Esophagus squamous epithelium (tissue), 5 donors: ENCODE data around the gene LYAR. TPM values are rescaled to one million over a fixed set of nuclear protein-coding genes. Genes with fewer than 3 reads are reported as not detected.

Experiments used
- DNase-seq: peaks from one replicate; lab custom pipeline; 2025; lab: John Stamatoyannopoulos, UW
- H3K27ac ChIP-seq, 4 donors: fragments of 200-600 bp; sonication (generic); one replicate each; pipeline ENCODE4 v1.5.1; 2016 to 2019; ENCODE audit warnings: mild to moderate bottlenecking in 1 of 4
- H3K27me3 ChIP-seq, 4 donors: fragments of 200-600 bp; sonication (generic); 1 replicate in 3 of 4; 2 replicates in 1 of 4; pipeline versions ENCODE4 v1.5.1 to v1.6.0; 2017 to 2021; ENCODE audit warnings: antibody characterized with exemption in 1 of 4
- H3K36me3 ChIP-seq, 3 donors: fragments of 200-600 bp; sonication (generic); one replicate each; pipeline ENCODE4 v1.5.1; 2016 to 2019
- H3K4me1 ChIP-seq, 3 donors: fragments of 200-600 bp; sonication (generic); one replicate each; pipeline ENCODE4 v1.5.1; 2017 to 2019
- H3K4me3 ChIP-seq, 4 donors: fragments of 200-600 bp; sonication (generic); 1 replicate in 3 of 4; 2 replicates in 1 of 4; pipeline ENCODE4 v1.5.1; 2016 to 2019; ENCODE audit warnings: mild to moderate bottlenecking in 2 of 4, moderate library complexity in 1 of 4
- H3K9me3 ChIP-seq, 3 donors: fragments of 200-600 bp; sonication (generic); one replicate each; pipeline ENCODE4 v1.5.1; 2016 to 2019
- POLR2A ChIP-seq, 4 donors: fragments of 450-650 bp; IDR thresholded peaks; one replicate each; pipeline ENCODE4 v1.6.1; 2017; ENCODE audit warnings: antibody characterized with exemption in 4 of 4, mild to moderate bottlenecking in 4 of 4, moderate library complexity in 3 of 4
- WGBS, 2 donors: methylation state at CpG; one replicate each; pipeline ENCODE4 v1.1.5; 2018; 5-methylcytosine and 5-hydroxymethylcytosine counted together
- intact Hi-C: fragments of 100-400 bp; cut with DNase I; formaldehyde crosslinking; loops from one replicate; pipeline ENCODE4 v1.15.0; 2022
- total RNA-seq, 4 donors: library from RNA; depleted of rRNA; stranded (reverse); fragments of >200 nt; gene quantifications; one replicate each; pipeline ENCODE4 v1.1.0, GENCODE V29; 2016
- TF ChIP-seq, protein P1 (sequence below), 6 experiments: fragments of 450-650 bp in 4 of 6; fragments of 200-600 bp in 2 of 6; sonication (generic) in 2 of 6; IDR thresholded peaks; one replicate each; pipeline ENCODE4 v1.5.1; 2016 to 2019; ENCODE audit warnings: antibody characterized with exemption in 6 of 6, mild to moderate bottlenecking in 4 of 6, moderate library complexity in 4 of 6
- donor health status: DM: yes; HTN: yes; CAD: no.

Gene LYAR
- total RNA-seq, 4 donors from 2014 or later, result 9.1 to 35.7 (median 22.0) TPM

DNA sequence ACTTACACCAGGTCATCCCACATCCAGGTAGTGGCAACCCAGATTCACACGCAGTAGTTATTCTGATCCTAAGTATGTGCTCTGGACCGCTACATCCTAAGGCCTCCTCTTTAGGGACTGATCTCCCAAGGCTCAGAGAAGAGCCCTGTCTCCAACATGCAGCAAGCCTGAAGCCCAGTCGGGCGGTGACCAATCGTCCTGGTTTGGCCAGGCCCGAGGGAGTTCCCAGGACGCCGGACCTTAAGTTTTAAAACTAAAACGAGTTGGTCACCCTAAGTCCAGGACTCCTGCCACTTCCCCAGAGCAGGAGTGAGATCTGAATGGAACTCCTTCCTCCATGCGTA is 385 bp downstream of the LYAR start:
- DNase-seq, result no peak
- Histone ChIP-seq H3K9me3 (no peaks in the 10 kb centered on the region), H3K36me3 (peaks cover 0 to 26% (median 0%) of the 10 kb centered on the region in 3 donors), H3K4me3 (peak overlapping the region; percentile 78 to 97 (median 94)), H3K27me3 (no peaks in the 10 kb centered on the region), H3K4me1 (peaks cover 10 to 44% (median 20%) of the 10 kb centered on the region in 3 donors), H3K27ac (peak overlapping the region; percentile 80 to 93 (median 90))
- no peak for TF ChIP-seq POLR2A (IDR thresholded peaks at IDR 0.05)
- TF ChIP-seq, protein P1, sequence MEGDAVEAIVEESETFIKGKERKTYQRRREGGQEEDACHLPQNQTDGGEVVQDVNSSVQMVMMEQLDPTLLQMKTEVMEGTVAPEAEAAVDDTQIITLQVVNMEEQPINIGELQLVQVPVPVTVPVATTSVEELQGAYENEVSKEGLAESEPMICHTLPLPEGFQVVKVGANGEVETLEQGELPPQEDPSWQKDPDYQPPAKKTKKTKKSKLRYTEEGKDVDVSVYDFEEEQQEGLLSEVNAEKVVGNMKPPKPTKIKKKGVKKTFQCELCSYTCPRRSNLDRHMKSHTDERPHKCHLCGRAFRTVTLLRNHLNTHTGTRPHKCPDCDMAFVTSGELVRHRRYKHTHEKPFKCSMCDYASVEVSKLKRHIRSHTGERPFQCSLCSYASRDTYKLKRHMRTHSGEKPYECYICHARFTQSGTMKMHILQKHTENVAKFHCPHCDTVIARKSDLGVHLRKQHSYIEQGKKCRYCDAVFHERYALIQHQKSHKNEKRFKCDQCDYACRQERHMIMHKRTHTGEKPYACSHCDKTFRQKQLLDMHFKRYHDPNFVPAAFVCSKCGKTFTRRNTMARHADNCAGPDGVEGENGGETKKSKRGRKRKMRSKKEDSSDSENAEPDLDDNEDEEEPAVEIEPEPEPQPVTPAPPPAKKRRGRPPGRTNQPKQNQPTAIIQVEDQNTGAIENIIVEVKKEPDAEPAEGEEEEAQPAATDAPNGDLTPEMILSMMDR (IDR thresholded peaks at IDR 0.05), result no peak
- intact Hi-C loops, result no loop called here
- 0% methylated on average over 4 to 9 of the region's 10 CpGs for WGBS, 2 donors

DNA sequence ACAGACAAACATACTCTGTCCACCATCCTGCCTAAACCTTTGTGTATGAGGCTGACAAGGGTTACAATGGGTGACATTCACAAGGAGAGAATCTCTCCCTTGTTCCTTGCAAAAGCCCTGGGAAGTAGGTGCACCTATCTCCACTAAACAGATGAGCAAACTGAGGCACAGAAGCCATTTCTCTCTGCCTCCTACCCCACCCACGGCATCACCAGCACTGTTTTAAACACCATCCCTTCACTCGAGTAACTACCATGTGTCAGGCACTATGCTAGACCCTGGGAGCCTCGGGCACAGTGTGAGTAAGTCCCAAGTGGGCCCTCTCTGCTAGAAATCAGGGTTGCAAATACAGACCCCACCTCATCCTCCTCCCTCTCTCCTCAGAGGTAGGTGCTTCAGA is 899 bp downstream of the LYAR start:
- Histone ChIP-seq H3K27ac (peak overlapping the region in 2 of 4 donors; percentile 89 to 93), H3K4me1 (peaks cover 10 to 44% (median 20%) of the 10 kb centered on the region in 3 donors), H3K27me3 (no peaks in the 10 kb centered on the region), H3K36me3 (peaks cover 0 to 31% (median 0%) of the 10 kb centered on the region in 3 donors), H3K9me3 (no peaks in the 10 kb centered on the region), H3K4me3 (peak overlapping the region; percentile 78 to 97 (median 94))
- intact Hi-C loops, result no loop called here
- no peak for TF ChIP-seq POLR2A (IDR thresholded peaks at IDR 0.05)
- TF ChIP-seq, protein P1 (IDR thresholded peaks at IDR 0.05), result no peak
- WGBS, 2 donors, result 10 to 26% methylated on average over 3 of the region's 3 CpGs
- no peak for DNase-seq

DNA sequence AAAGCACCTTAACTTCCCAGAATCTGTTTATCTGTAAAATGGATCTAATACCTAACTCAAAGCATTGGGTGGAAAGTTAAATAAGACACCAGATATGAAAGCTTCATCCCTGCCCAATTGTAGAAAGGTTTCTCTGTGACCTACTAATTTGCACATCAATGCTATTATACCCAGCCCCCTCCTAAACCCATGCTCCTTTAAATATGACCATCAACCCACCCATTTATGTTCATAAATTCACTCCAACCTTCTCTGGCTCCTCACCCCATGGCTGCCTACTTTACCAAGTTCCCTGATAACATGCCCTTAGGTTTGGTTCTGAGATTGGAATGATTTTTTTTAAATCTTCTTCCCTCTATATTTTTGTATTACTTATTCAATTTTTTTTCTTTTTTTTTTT is 1.9 kb downstream of the LYAR start:
- H3K27ac ChIP-seq, result no peak overlapping the region
- intact Hi-C loops, result no loop called here
- peaks cover 0 to 41% (median 0%) of the 10 kb centered on the region in 3 donors for H3K36me3 ChIP-seq
- H3K27me3 ChIP-seq, result no peaks in the 10 kb centered on the region
- H3K4me3 ChIP-seq, result no peak overlapping the region
- DNase-seq, result no peak
- no peaks in the 10 kb centered on the region for H3K9me3 ChIP-seq
- H3K4me1 ChIP-seq, result peaks cover 10 to 44% (median 20%) of the 10 kb centered on the region in 3 donors
- TF ChIP-seq, protein P1 (IDR thresholded peaks at IDR 0.05), result no peak
- no peak for TF ChIP-seq POLR2A (IDR thresholded peaks at IDR 0.05)

DNA sequence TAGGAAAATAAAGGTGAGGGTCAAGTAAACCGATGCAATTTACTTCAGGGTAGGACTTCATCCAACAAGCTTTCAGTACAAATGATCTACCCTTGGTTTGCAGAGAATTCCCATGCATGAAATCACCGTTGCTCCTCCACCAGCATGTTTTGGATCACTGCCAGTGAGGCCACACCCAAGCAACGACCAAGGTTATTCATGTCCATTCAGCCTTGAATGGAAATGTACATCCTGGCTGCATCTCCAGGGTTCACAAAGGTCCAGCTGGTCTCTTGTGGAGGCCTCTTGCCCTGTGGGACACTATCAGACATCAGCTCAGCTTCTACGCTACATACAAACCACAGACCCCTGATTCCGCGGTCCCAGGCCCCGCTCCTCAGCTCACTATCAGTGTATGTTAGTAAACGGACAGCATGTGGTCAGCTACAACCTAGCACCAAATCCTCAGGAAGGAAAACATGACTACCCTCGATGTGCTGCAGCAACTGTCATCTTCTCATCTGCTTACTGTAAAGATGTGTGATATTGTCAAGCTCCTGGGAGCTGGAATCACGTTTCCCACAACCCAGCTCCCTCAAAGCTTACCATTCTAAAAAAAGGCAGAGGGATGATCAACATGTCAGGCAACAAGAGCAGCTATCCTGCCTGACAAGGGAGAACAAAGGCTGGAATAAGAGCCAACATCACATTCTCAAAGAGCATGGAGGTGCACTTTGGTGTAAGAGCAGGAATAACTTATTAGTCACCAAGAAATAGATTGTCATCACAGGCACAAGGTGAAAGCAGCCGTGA is 4.9 kb downstream of the LYAR start:
- no peaks in the 10 kb centered on the region for H3K9me3 ChIP-seq
- H3K36me3 ChIP-seq, result peaks cover 0 to 65% (median 0%) of the 10 kb centered on the region in 3 donors
- TF ChIP-seq, protein P1 (IDR thresholded peaks at IDR 0.05), result no peak
- no peak for TF ChIP-seq POLR2A (IDR thresholded peaks at IDR 0.05)
- intact Hi-C loops, result no loop called here
- WGBS, 2 donors, result 71 to 75% methylated on average over 8 to 10 of the region's 11 CpGs
- no peaks in the 10 kb centered on the region for H3K27me3 ChIP-seq
- H3K4me3 ChIP-seq, result no peak overlapping the region
- peaks cover 10 to 27% (median 10%) of the 10 kb centered on the region in 3 donors for H3K4me1 ChIP-seq
- no peak for DNase-seq
- H3K27ac ChIP-seq, result no peak overlapping the region

DNA sequence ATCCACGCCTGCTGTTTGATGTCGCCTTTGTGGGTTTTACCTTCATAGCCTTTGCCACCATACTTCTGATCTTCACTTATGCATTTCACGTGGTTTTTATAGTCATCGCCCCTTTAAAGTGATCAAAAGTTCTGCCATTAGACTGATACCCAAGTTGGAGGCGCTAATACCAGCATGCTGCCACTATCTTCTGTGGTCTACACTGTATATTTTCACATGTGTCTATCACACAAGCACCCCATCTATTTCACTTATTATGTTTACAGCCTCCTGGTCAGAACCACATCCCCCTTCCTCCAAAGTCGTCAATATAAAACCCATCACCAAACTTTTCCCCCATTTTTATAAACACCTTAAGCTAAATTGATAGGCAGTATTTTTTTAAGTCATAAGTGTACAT is 8.2 kb downstream of the LYAR start:
- intact Hi-C loops, result no loop called here
- WGBS, 2 donors, result 91 to 98% methylated on average over 6 of the region's 6 CpGs
- DNase-seq, result no peak
- Histone ChIP-seq H3K36me3 (peaks cover 0 to 97% (median 8%) of the 10 kb centered on the region in 3 donors), H3K27ac (no peak overlapping the region), H3K4me1 (peaks cover 0 to 5% (median 0%) of the 10 kb centered on the region in 3 donors), H3K9me3 (no peaks in the 10 kb centered on the region), H3K4me3 (no peak overlapping the region), H3K27me3 (no peaks in the 10 kb centered on the region)
- no peak for TF ChIP-seq POLR2A (IDR thresholded peaks at IDR 0.05)
- TF ChIP-seq, protein P1 (IDR thresholded peaks at IDR 0.05), result no peak
